Endothelial cell of umbilical vein (primary cell): Measurements from ENCODE around the gene MYADML2. TPM values are rescaled to one million over a fixed set of nuclear protein-coding genes. Genes with fewer than 3 reads are reported as not detected.

ENCODE experiments used
- BruUV-seq: library from RNA; stranded (reverse); fragments of 400-500 nt; replicated peaks from 2 replicates; lab custom pipeline; 2021; lab: Mats Ljungman, UMichigan
- CTCF ChIA-PET: fragments of 300-600, 350-600 bp; sonication (Branson Sonifier 250); formaldehyde crosslinking; loops from one replicate; lab custom pipeline; 2021; ENCODE audit warnings: antibody characterized with exemption, inconsistent platforms; lab: Charles Lee
- POLR2A ChIA-PET: fragments of 300-600, 350-600 bp; sonication (Branson Sonifier 250); formaldehyde crosslinking; loops from one replicate; lab custom pipeline; 2021; ENCODE audit warnings: antibody characterized with exemption, inconsistent platforms; lab: Charles Lee
- DNase-seq: peaks from one replicate; pipeline ENCODE4 v3.0.0-alpha.2; 2011; ENCODE audit warnings: low read depth, low spot score
- FAIRE-seq: peaks from 2 replicates; lab custom pipeline; 2011; peaks lifted over from hg19 to GRCh38; lab: Jason Lieb, UNC
- H2AFZ ChIP-seq: 2 replicates; pipeline ENCODE4 v1.6.0; 2012; ENCODE audit warnings: low read depth, low read length, control low read depth, inconsistent platforms
- H3K27ac ChIP-seq: 2 replicates; pipeline ENCODE4 v1.5.1; 2011; ENCODE audit warnings: low read depth, mild to moderate bottlenecking, control low read depth, low read length, moderate library complexity; ENCODE audit not compliant: insufficient read depth
- H3K27me3 ChIP-seq, 2 experiments: 2 replicates each; pipeline versions ENCODE4 v1.6.0 to v1.6.1; 2011; ENCODE audit warnings: low read length in 2 of 2, mixed read lengths in 1 of 2; ENCODE audit not compliant: control insufficient read depth in 2 of 2, insufficient read depth in 2 of 2
- H3K36me3 ChIP-seq, 2 experiments: 2 replicates in 1 of 2; 3 replicates in 1 of 2; pipeline ENCODE4 v1.5.1; 2011; ENCODE audit warnings: low read length in 2 of 2, mild to moderate bottlenecking in 1 of 2, moderate library complexity in 1 of 2; ENCODE audit not compliant: control insufficient read depth in 2 of 2, insufficient read depth in 2 of 2; ENCODE audit errors: extremely low read depth in 1 of 2
- H3K4me1 ChIP-seq: 3 replicates; pipeline ENCODE4 v1.5.1; 2011; ENCODE audit warnings: mild to moderate bottlenecking, low read length; ENCODE audit not compliant: control insufficient read depth, insufficient read depth; ENCODE audit errors: extremely low read depth
- H3K4me2 ChIP-seq: 2 replicates; pipeline ENCODE4 v1.6.1; 2011; ENCODE audit warnings: low read length, control low read depth, mixed read lengths; ENCODE audit not compliant: insufficient read depth
- H3K4me3 ChIP-seq, 3 experiments: fragments of 200-600 bp in 1 of 3; sonication (generic), shearing (Covaris generic) in 1 of 3; replicated peaks in 1 of 3; 2 replicates each; pipeline ENCODE4 v1.5.1; 2011 to 2016; ENCODE audit warnings: control low read depth in 3 of 3, low read length in 3 of 3, mild to moderate bottlenecking in 2 of 3, inconsistent platforms in 1 of 3, low read depth in 1 of 3, moderate library complexity in 1 of 3; ENCODE audit not compliant: insufficient read depth in 1 of 3
- H3K79me2 ChIP-seq: 2 replicates; pipeline ENCODE4 v1.6.0; 2012; ENCODE audit warnings: low read length, inconsistent platforms; ENCODE audit not compliant: control insufficient read depth, insufficient read depth
- H3K9ac ChIP-seq: replicated peaks from 2 replicates; pipeline ENCODE3; 2011; ENCODE audit warnings: low read length, control low read depth; ENCODE audit not compliant: insufficient read depth; ENCODE audit errors: extremely low read depth
- H3K9me1 ChIP-seq: replicated peaks from 3 replicates; pipeline ENCODE4 v1.6.0; 2011; ENCODE audit warnings: mild to moderate bottlenecking, low read length; ENCODE audit not compliant: control insufficient read depth, insufficient read depth; ENCODE audit errors: extremely low read depth
- H3K9me3 ChIP-seq: replicated peaks from 2 replicates; pipeline ENCODE4 v1.5.1; 2012; ENCODE audit warnings: low read length, inconsistent platforms; ENCODE audit not compliant: control insufficient read depth, insufficient read depth
- H4K20me1 ChIP-seq: replicated peaks from 2 replicates; pipeline ENCODE3; 2011; ENCODE audit warnings: mild to moderate bottlenecking, low read length; ENCODE audit not compliant: control insufficient read depth, insufficient read depth; ENCODE audit errors: extremely low read depth
- EZH2 ChIP-seq: IDR thresholded peaks from 2 replicates; pipeline ENCODE4 v1.6.1; 2012; ENCODE audit warnings: borderline replicate concordance, low read depth, mild to moderate bottlenecking, moderate library complexity, low read length, inconsistent platforms; ENCODE audit not compliant: severe bottlenecking
- FOS ChIP-seq: IDR thresholded peaks from 2 replicates; pipeline ENCODE4 v1.6.1; 2011; ENCODE audit warnings: mild to moderate bottlenecking, low read length, moderate library complexity, borderline replicate concordance; ENCODE audit not compliant: insufficient read depth
- GATA2 ChIP-seq: IDR thresholded peaks from 2 replicates; pipeline ENCODE4 v1.7.0; 2011; ENCODE audit warnings: low read depth, mild to moderate bottlenecking, moderate library complexity, mixed read lengths, low read length; ENCODE audit not compliant: insufficient read length, insufficient read depth
- JUN ChIP-seq: IDR thresholded peaks from 2 replicates; pipeline ENCODE4 v1.6.1; 2011; ENCODE audit warnings: borderline replicate concordance, low read depth; ENCODE audit not compliant: insufficient read length, insufficient read depth
- MYC ChIP-seq: IDR thresholded peaks from one replicate; pipeline ENCODE4 v1.6.1; 2011; ENCODE audit warnings: mild to moderate bottlenecking, low read depth, low read length
- POLR2A ChIP-seq: IDR thresholded peaks from 2 replicates; pipeline ENCODE4 v1.6.1; 2012; ENCODE audit warnings: low read depth, mild to moderate bottlenecking, control low read depth, low read length
- POLR2AphosphoS5 ChIP-seq: IDR thresholded peaks from 2 replicates; pipeline ENCODE4 v1.6.1; 2012; ENCODE audit warnings: low read depth, mild to moderate bottlenecking, control low read depth, low read length, moderate library complexity; ENCODE audit not compliant: insufficient read depth
- dilution Hi-C: fragments of 300-500 bp; cut with MboI; formaldehyde crosslinking; loops from one replicate; pipeline ENCODE4 v1.15.0; 2019; ENCODE audit warnings: low sequenced_read_pairs; ENCODE audit not compliant: extremely low pct_ligation_motif_present
- intact Hi-C: fragments of 100-400 bp; cut with micrococcal nuclease; formaldehyde crosslinking; loops from one replicate; pipeline ENCODE4 v1.10.0; 2022
- polyA plus RNA-seq, 4 experiments: library from polyadenylated mRNA; depleted of rRNA in 3 of 4; stranded (reverse) in 3 of 4; unstranded in 1 of 4; fragments of >200 nt; gene quantifications; 2 replicates each; pipeline versions ENCODE4 v1.2.1 to v1.2.3, GENCODE V29; 2011 to 2012; ENCODE audit warnings: missing spikeins in 1 of 4
- total RNA-seq: library from RNA; stranded (reverse); gene quantifications from 2 replicates; pipeline ENCODE4 v1.2.3, GENCODE V29; 2021
- TF ChIP-seq, protein P1 (sequence below), 2 donors: IDR thresholded peaks; 1 replicate in 1 of 2; 2 replicates in 1 of 2; pipeline ENCODE4 v1.5.1; 2011; ENCODE audit warnings: low read length in 2 of 2, mild to moderate bottlenecking in 2 of 2, moderate library complexity in 2 of 2, control low read depth in 1 of 2, inconsistent platforms in 1 of 2, low read depth in 1 of 2; ENCODE audit not compliant: insufficient read depth in 1 of 2; ENCODE audit errors: extremely low read depth in 1 of 2
- TF ChIP-seq, protein P2 (sequence below): IDR thresholded peaks from 2 replicates; pipeline ENCODE4 v1.6.1; 2011; ENCODE audit not compliant: insufficient read depth, insufficient read length

MYADML2 gene
- total and polyA plus RNA-seq, 2 donors (not counting 3 experiments of a cell fraction or from before 2014, with no cell fraction given) = not detected

DNA sequence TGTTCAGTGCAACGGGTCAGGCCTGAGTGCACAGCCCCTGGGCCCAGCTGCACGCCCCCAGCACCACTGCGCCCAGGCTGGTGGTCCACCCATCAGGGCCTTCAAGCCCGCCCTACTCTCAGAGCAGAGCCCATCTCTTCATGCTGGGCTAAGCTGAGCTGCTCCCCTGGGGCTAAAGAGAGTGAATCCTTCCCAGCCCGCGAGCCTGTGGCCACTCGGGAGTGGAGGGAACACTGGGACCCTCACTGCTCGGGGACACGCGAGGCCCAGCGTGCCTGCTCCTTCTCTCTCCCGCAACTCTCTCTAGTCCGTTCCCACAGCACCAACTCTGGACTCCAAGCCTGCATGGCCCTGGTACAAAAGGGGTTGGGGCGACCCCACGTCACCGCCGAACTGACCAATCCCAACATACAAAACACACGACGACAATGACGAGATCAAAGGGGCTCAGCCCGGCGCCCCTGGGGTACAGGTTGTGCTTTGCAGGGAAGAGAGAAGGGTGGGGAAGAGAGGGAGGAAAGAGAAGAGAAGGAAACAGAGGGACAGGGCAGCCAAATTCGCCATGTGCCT is 25.0 kb downstream of the MYADML2 start:
- POLR2A ChIA-PET = no interaction called here
- intact Hi-C loops = no loop called here

More for the DNA sequence above, 25.0 kb downstream of the MYADML2 start:
- H3K9ac ChIP-seq = no peak overlapping the region
- peaks cover 0 to 26% of the 10 kb centered on the region in 2 experiments for H3K36me3 ChIP-seq
- no peak overlapping the region for H2AFZ ChIP-seq
- H3K9me1 ChIP-seq = no peaks in the 10 kb centered on the region
- H3K4me2 ChIP-seq = no peak overlapping the region
- H3K4me1 ChIP-seq = peaks cover 20% of the 10 kb centered on the region
- no peaks in the 10 kb centered on the region for H3K9me3 ChIP-seq
- H4K20me1 ChIP-seq = no peaks in the 10 kb centered on the region
- peaks cover 74% of the 10 kb centered on the region for H3K79me2 ChIP-seq
- dilution Hi-C loops = no loop called here
- TF ChIP-seq POLR2A = no peak
- no peak for TF ChIP-seq POLR2AphosphoS5
- no peak for TF ChIP-seq GATA2
- TF ChIP-seq MYC = no peak
- TF ChIP-seq FOS = no peak
- TF ChIP-seq JUN = no peak
- TF ChIP-seq, protein P1, sequence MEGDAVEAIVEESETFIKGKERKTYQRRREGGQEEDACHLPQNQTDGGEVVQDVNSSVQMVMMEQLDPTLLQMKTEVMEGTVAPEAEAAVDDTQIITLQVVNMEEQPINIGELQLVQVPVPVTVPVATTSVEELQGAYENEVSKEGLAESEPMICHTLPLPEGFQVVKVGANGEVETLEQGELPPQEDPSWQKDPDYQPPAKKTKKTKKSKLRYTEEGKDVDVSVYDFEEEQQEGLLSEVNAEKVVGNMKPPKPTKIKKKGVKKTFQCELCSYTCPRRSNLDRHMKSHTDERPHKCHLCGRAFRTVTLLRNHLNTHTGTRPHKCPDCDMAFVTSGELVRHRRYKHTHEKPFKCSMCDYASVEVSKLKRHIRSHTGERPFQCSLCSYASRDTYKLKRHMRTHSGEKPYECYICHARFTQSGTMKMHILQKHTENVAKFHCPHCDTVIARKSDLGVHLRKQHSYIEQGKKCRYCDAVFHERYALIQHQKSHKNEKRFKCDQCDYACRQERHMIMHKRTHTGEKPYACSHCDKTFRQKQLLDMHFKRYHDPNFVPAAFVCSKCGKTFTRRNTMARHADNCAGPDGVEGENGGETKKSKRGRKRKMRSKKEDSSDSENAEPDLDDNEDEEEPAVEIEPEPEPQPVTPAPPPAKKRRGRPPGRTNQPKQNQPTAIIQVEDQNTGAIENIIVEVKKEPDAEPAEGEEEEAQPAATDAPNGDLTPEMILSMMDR (IDR thresholded peaks at IDR 0.05; ENCODE audit: extremely low read depth in 1 of 2, insufficient read depth in 1 of 2, low read depth in 1 of 2, low read length in 2 of 2) = no peak
- TF ChIP-seq, protein P2, sequence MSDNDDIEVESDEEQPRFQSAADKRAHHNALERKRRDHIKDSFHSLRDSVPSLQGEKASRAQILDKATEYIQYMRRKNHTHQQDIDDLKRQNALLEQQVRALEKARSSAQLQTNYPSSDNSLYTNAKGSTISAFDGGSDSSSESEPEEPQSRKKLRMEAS = no peak
- no peak for TF ChIP-seq EZH2
- no peak overlapping the region for H3K27ac ChIP-seq
- no peak overlapping the region for H3K4me3 ChIP-seq
- no TSS peak for BruUV-seq
- DNase-seq (no peak), FAIRE-seq (no peak)
- H3K27me3 ChIP-seq = no peaks in the 10 kb centered on the region
- CTCF ChIA-PET = interaction anchor here (1.6 kb wide), 1 partner anchor 11 kb away, joined by 5 read pairs; the partner anchor contains the start of gene PCYT2
